Erythroblast (primary cell): ENCODE measurements around the gene BTN1A1.

Experiments
- GATA1 ChIP-seq: IDR thresholded peaks from 2 replicates; pipeline ENCODE4 v1.6.1; 2011; ENCODE audit warnings: low read depth, mild to moderate bottlenecking, control low read depth, low read length, moderate library complexity
- POLR2A ChIP-seq: IDR thresholded peaks from 2 replicates; pipeline ENCODE4 v1.6.1; 2011; ENCODE audit warnings: mild to moderate bottlenecking, low read length

- TF ChIP-seq POLR2A: no peak
- no peak for TF ChIP-seq GATA1
These were observed 22.7 kb upstream of the BTN1A1 start for GRCh38 chr6:26477426-26477825.
